ENCODE data around the gene WDR35. TPM values are rescaled to one million over a fixed set of nuclear protein-coding genes. Genes with fewer than 3 reads are reported as not detected.

The WDR35 gene
- total RNA-seq, 1 experiment from 2014 or later = 27.9 TPM

GRCh38 chr2:19874726-19875125 lies 115.2 kb downstream of the WDR35 start:
- no peak for DNase-seq (ENCODE audit: extremely low read depth, low read depth)

- DNase-seq (ENCODE audit: extremely low read depth, low read depth) = no peak
These were observed 116.9 kb downstream of the WDR35 start for GRCh38 chr2:19873014-19873413.

GRCh38 chr2:19872302-19872701 lies 117.6 kb downstream of the WDR35 start:
- DNase-seq (ENCODE audit: extremely low read depth, low read depth) = no peak

GRCh38 chr2:19871836-19872235 lies 118.1 kb downstream of the WDR35 start:
- no peak for DNase-seq (ENCODE audit: extremely low read depth, low read depth)

- DNase-seq (ENCODE audit: extremely low read depth, low read depth) = no peak
These were observed 119.1 kb downstream of the WDR35 start for GRCh38 chr2:19870792-19871191.

- DNase-seq (ENCODE audit: extremely low read depth, low read depth) = no peak
These were observed 121.0 kb downstream of the WDR35 start for GRCh38 chr2:19868701-19869580.

- DNase-seq (ENCODE audit: extremely low read depth, low read depth) = no peak
These were observed 121.7 kb downstream of the WDR35 start for GRCh38 chr2:19868224-19868623.

- no peak for DNase-seq (ENCODE audit: extremely low read depth, low read depth)
These were observed 123.1 kb downstream of the WDR35 start for GRCh38 chr2:19866771-19867170.

- DNase-seq (ENCODE audit: extremely low read depth, low read depth) = no peak
These were observed 124.8 kb downstream of the WDR35 start for GRCh38 chr2:19865151-19865550.

GRCh38 chr2:19864381-19864780 lies 125.5 kb downstream of the WDR35 start:
- no peak for DNase-seq (ENCODE audit: extremely low read depth, low read depth)

GRCh38 chr2:19863303-19864041 lies 126.4 kb downstream of the WDR35 start:
- peak; percentile 63 for DNase-seq (ENCODE audit: extremely low read depth, low read depth)

GRCh38 chr2:19861813-19862212 lies 128.1 kb downstream of the WDR35 start:
- no peak for DNase-seq (ENCODE audit: extremely low read depth, low read depth)

Other genes with a start within 250 kb of the WDR35 start
- gene TTC32, start 88.1 kb downstream of the WDR35 start, total RNA-seq (2014; rRNA removed; shearing (Covaris generic)) = 32.0 and 37.9 TPM in 2 replicates
- gene MATN3, start 22.6 kb upstream of the WDR35 start, total RNA-seq (2014; rRNA removed; shearing (Covaris generic)) = 2.8 and 3.0 TPM in 2 replicates
- gene LAPTM4A, start 61.5 kb upstream of the WDR35 start, total RNA-seq (2014; rRNA removed; shearing (Covaris generic)) = 64.7 and 71.1 TPM in 2 replicates
- gene SDC1, start 235.0 kb upstream of the WDR35 start, total RNA-seq (2014; rRNA removed; shearing (Covaris generic)) = 27.3 and 31.7 TPM in 2 replicates

Measured in NCI-H460 (cell line).